HG02884 (cell line): ENCODE measurements around the gene DUSP15.

Experiments used
- ATAC-seq: cut with Tn5 transposase; IDR thresholded peaks from one replicate; pipeline ENCODE4 v1.9.1; 2021; ENCODE audit warnings: mild to moderate bottlenecking, moderate library complexity; ENCODE audit not compliant: unreplicated experiment

The DUSP15 gene

GRCh38 chr20:31861135-31861384 lies 9.3 kb downstream of the DUSP15 start:
- no peak for ATAC-seq

- no peak for ATAC-seq
Observed at GRCh38 chr20:31860390-31861134, 9.8 kb downstream of the DUSP15 start.

GRCh38 chr20:31859998-31860380 lies 10.3 kb downstream of the DUSP15 start:
- no peak for ATAC-seq

GRCh38 chr20:31859266-31859997 lies 10.9 kb downstream of the DUSP15 start:
- ATAC-seq, result no peak

GRCh38 chr20:31858760-31859083 lies 11.6 kb downstream of the DUSP15 start:
- ATAC-seq, result no peak

- ATAC-seq, result no peak
Observed at GRCh38 chr20:31857861-31858759, 12.2 kb downstream of the DUSP15 start.

GRCh38 chr20:31856516-31856915 lies 13.8 kb downstream of the DUSP15 start:
- no peak for ATAC-seq

GRCh38 chr20:31853481-31853880 lies 16.8 kb downstream of the DUSP15 start:
- no peak for ATAC-seq

GRCh38 chr20:31851240-31851955 lies 18.9 kb downstream of the DUSP15 start:
- no peak for ATAC-seq

- no peak for ATAC-seq
Observed at GRCh38 chr20:31849306-31849930, 20.9 kb downstream of the DUSP15 start.

GRCh38 chr20:31848088-31848999 lies 22.0 kb downstream of the DUSP15 start:
- ATAC-seq, result no peak

GRCh38 chr20:31846793-31847138 lies 23.6 kb downstream of the DUSP15 start:
- ATAC-seq, result no peak

- no peak for ATAC-seq
Observed at GRCh38 chr20:31845300-31845863, 24.9 kb downstream of the DUSP15 start, which contains the start of gene FOXS1. TSS of gene FOXS1 (minus strand) at chr20:31845604. CDS start at chr20:31845542, 62 bp downstream.

- no peak for ATAC-seq
Observed at GRCh38 chr20:31844737-31845299, 25.5 kb downstream of the DUSP15 start.

- no peak for ATAC-seq
Observed at GRCh38 chr20:31843881-31844280, 26.4 kb downstream of the DUSP15 start.

GRCh38 chr20:31843288-31843687 lies 27.0 kb downstream of the DUSP15 start:
- no peak for ATAC-seq

- no peak for ATAC-seq
Observed at GRCh38 chr20:31842471-31843157, 27.7 kb downstream of the DUSP15 start.

- ATAC-seq, result no peak
Observed at GRCh38 chr20:31841928-31842327, 28.4 kb downstream of the DUSP15 start.
